Measurements from ENCODE around the gene FBXO28.

FBXO28 gene

GRCh38 chr1:224159541-224159940, 45.6 kb downstream of the FBXO28 start:
- DNase-seq = no peak

- no peak for DNase-seq
Measured at GRCh38 chr1:224160171-224160682, 46.3 kb downstream of the FBXO28 start.

- DNase-seq = no peak
Measured at GRCh38 chr1:224162768-224163167, 48.9 kb downstream of the FBXO28 start.

- DNase-seq = no peak
Measured at GRCh38 chr1:224163311-224163710, 49.4 kb downstream of the FBXO28 start.

- DNase-seq = no peak
Measured at GRCh38 chr1:224168859-224169380, 55.0 kb downstream of the FBXO28 start.

GRCh38 chr1:224169718-224170270, 55.9 kb downstream of the FBXO28 start:
- DNase-seq = no peak

GRCh38 chr1:224170343-224170742, 56.4 kb downstream of the FBXO28 start:
- DNase-seq = no peak

- DNase-seq = peak; percentile 28
Measured at GRCh38 chr1:224170748-224171478, 57.0 kb downstream of the FBXO28 start.

GRCh38 chr1:224172229-224172628, 58.3 kb downstream of the FBXO28 start:
- no peak for DNase-seq

GRCh38 chr1:224173523-224173922, 59.6 kb downstream of the FBXO28 start:
- DNase-seq = no peak

GRCh38 chr1:224175617-224176016, 61.7 kb downstream of the FBXO28 start:
- DNase-seq = no peak

- DNase-seq = no peak
Measured at GRCh38 chr1:224177356-224177999, 63.6 kb downstream of the FBXO28 start.

GRCh38 chr1:224178894-224179293, 65.0 kb downstream of the FBXO28 start:
- DNase-seq = no peak

GRCh38 chr1:224180783-224181452, 67.0 kb downstream of the FBXO28 start:
- no peak for DNase-seq

GRCh38 chr1:224181453-224181810, 67.5 kb downstream of the FBXO28 start:
- no peak for DNase-seq

- DNase-seq = peak; percentile 40
Measured at GRCh38 chr1:224182057-224182865, 68.3 kb downstream of the FBXO28 start.

- DNase-seq = peak; percentile 84
Measured at GRCh38 chr1:224182866-224183590, 69.1 kb downstream of the FBXO28 start, which contains the start of gene DEGS1. Gene DEGS1 (plus strand): TSS chr1:224183240. CDS start chr1:224183337, 97 bp downstream.

GRCh38 chr1:224183591-224184312, 69.8 kb downstream of the FBXO28 start:
- peak; percentile 37 for DNase-seq

- DNase-seq = no peak
Measured at GRCh38 chr1:224185208-224185607, 71.3 kb downstream of the FBXO28 start.

- DNase-seq = no peak
Measured at GRCh38 chr1:224188286-224188685, 74.4 kb downstream of the FBXO28 start.

- DNase-seq = no peak
Measured at GRCh38 chr1:224189561-224189960, 75.7 kb downstream of the FBXO28 start.
